Measurements from ENCODE around the gene CADPS2. TPM values are rescaled to one million over a fixed set of nuclear protein-coding genes. Genes with fewer than 3 reads are reported as not detected.

Gene CADPS2
- total and polyA plus RNA-seq, 4 donors, result 5.6 to 41.1 (median 11.0) TPM

- H3K9ac ChIP-seq (ENCODE audit: low read depth in 1 of 2, low read length in 2 of 2), result no peak overlapping the region
- H3K4me1 ChIP-seq (ENCODE audit: control insufficient read depth in 4 of 4, insufficient read depth in 4 of 4, low read length in 3 of 4), result no peaks in the 10 kb centered on the region
- H3K27me3 ChIP-seq (ENCODE audit: control insufficient read depth in 4 of 4, insufficient read depth in 4 of 4, low read length in 3 of 4), result peaks cover 0 to 3% (median 0%) of the 10 kb centered on the region in 4 donors
- TF ChIP-seq RXRA (IDR thresholded peaks at IDR 0.05), result no peak
- no peak for TF ChIP-seq FOXA1 (IDR thresholded peaks at IDR 0.05)
- TF ChIP-seq TAF1 (conservative IDR thresholded peaks at IDR 0.05), result no peak
- TF ChIP-seq, protein P1, sequence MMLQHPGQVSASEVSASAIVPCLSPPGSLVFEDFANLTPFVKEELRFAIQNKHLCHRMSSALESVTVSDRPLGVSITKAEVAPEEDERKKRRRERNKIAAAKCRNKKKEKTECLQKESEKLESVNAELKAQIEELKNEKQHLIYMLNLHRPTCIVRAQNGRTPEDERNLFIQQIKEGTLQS (IDR thresholded peaks at IDR 0.05), result no peak
- TF ChIP-seq CTCF (IDR thresholded peaks at IDR 0.05; ENCODE audit: low read depth, low read length, missing input control), result no peak
- no peak for TF ChIP-seq YY1 (IDR thresholded peaks at IDR 0.05)
- TF ChIP-seq FOXA2 (IDR thresholded peaks at IDR 0.05), result no peak
- H3K9me3 ChIP-seq (ENCODE audit: control insufficient read depth in 4 of 4, low read length in 3 of 4), result no peaks in the 10 kb centered on the region
- H3K36me3 ChIP-seq (ENCODE audit: control insufficient read depth in 4 of 4, insufficient read depth in 3 of 4, low read depth in 1 of 4, low read length in 3 of 4), result no peaks in the 10 kb centered on the region
- no peak overlapping the region for H3K4me3 ChIP-seq (ENCODE audit: low read depth in 1 of 3, low read length in 3 of 3)
- DNase-seq (ENCODE audit: low spot score), result no peak
- 69% methylated on average over 1 of the region's 1 CpG for WGBS
- H3K27ac ChIP-seq (ENCODE audit: low read depth in 1 of 2, low read length in 2 of 2), result no peak overlapping the region
Measured at GRCh38 chr7:122269241-122269640, 617.0 kb downstream of the CADPS2 start.

Small RNA genes lying within 50 kb of the gene (small RNA-seq; reads per million reads assigned to genes)
- not detected for gene AC006463.1

Other genes with a start within 250 kb of the CADPS2 start
- gene RNF133, start 187.3 kb downstream of the CADPS2 start, total RNA-seq, result 1 to 10 TPM in 1 of 2 donors, under 1 TPM in 1; 0.14 to 2.8 TPM
- gene RNF133, start 187.3 kb downstream of the CADPS2 start, polyA plus RNA-seq, result not detected
- 1 to 10 TPM in 1 of 2 donors, under 1 TPM in 1; 0.09 to 3.5 TPM for gene RNF148, start 183.5 kb downstream of the CADPS2 start, total RNA-seq
- under 1 TPM in 1 of 2 donors, not detected in 1; 0.09 TPM for gene RNF148, start 183.5 kb downstream of the CADPS2 start, polyA plus RNA-seq
- not detected for gene TAS2R16, start 109.2 kb upstream of the CADPS2 start, total RNA-seq
- gene TAS2R16, start 109.2 kb upstream of the CADPS2 start, polyA plus RNA-seq, result not detected

Measured in liver (tissue), 10 donors.